ENCODE results near the gene INVS. TPM values are rescaled to one million over a fixed set of nuclear protein-coding genes. Genes with fewer than 3 reads are reported as not detected.
"Not testable (repeated sequence)": the region's sequence is repeated elsewhere in the genome, so short reads cannot be mapped to it uniquely, and the experiment has no call there.

The INVS gene
- total and polyA plus RNA-seq, 2 donors (not counting 3 experiments of a cell fraction or from before 2014, with no cell fraction given): 8.5 to 17.9 TPM

GRCh38 chr9:100338736-100339135 lies 239.7 kb downstream of the INVS start:
- H3K9me1 ChIP-seq (replicated peaks; ENCODE audit: control insufficient read depth, extremely low read depth, insufficient read depth, low read length); BruUV-seq (replicated peaks); H3K4me2 ChIP-seq (ENCODE audit: insufficient read depth, low read length); POLR2A ChIA-PET; H3K9me3 ChIP-seq (replicated peaks; ENCODE audit: control insufficient read depth, insufficient read depth, low read length); DNase-seq (ENCODE audit: low read depth, low spot score); H3K4me1 ChIP-seq (ENCODE audit: control insufficient read depth, extremely low read depth, insufficient read depth, low read length); H4K20me1 ChIP-seq (replicated peaks; ENCODE audit: control insufficient read depth, extremely low read depth, insufficient read depth, low read length); FAIRE-seq; H2AFZ ChIP-seq (ENCODE audit: low read depth, low read length); H3K9ac ChIP-seq (replicated peaks; ENCODE audit: extremely low read depth, insufficient read depth, low read length); H3K4me3 ChIP-seq (replicated peaks in 1 of 3; ENCODE audit: insufficient read depth in 1 of 3, low read depth in 1 of 3, low read length in 3 of 3); H3K27ac ChIP-seq (ENCODE audit: insufficient read depth, low read depth, low read length); H3K36me3 ChIP-seq (ENCODE audit: control insufficient read depth in 2 of 2, extremely low read depth in 1 of 2, insufficient read depth in 2 of 2, low read length in 2 of 2); H3K27me3 ChIP-seq (ENCODE audit: control insufficient read depth in 2 of 2, insufficient read depth in 2 of 2, low read length in 2 of 2): not testable (repeated sequence)
- CTCF ChIA-PET: interaction anchor here (3.6 kb wide), 1 partner anchor 14 kb away, joined by 31 read pairs; no protein-coding TSS in a partner anchor
- dilution Hi-C loops (cut with MboI; ENCODE audit: extremely low pct_ligation_motif_present, low sequenced_read_pairs): loop anchor here (25.0 kb wide), 1 partner anchor 99 kb away; the partner anchor contains the start of gene MSANTD3
- intact Hi-C loops (cut with micrococcal nuclease): loop anchor here (5.0 kb wide), 1 partner anchor 516 kb away; the partner anchor contains the start of gene NR4A3
- H3K79me2 ChIP-seq (ENCODE audit: control insufficient read depth, insufficient read depth, low read length): peaks cover 27% of the 10 kb centered on the region

- no peak overlapping the region for H3K4me3 ChIP-seq (replicated peaks in 1 of 3; ENCODE audit: insufficient read depth in 1 of 3, low read depth in 1 of 3, low read length in 3 of 3)
- BruUV-seq (replicated peaks): no TSS peak
- H3K27me3 ChIP-seq (ENCODE audit: control insufficient read depth in 2 of 2, insufficient read depth in 2 of 2, low read length in 2 of 2): no peaks in the 10 kb centered on the region
- intact Hi-C loops (cut with micrococcal nuclease): no loop called here
- dilution Hi-C loops (cut with MboI; ENCODE audit: extremely low pct_ligation_motif_present, low sequenced_read_pairs): loop anchor here (25.0 kb wide), 1 partner anchor 97 kb away; the partner anchor contains the start of gene MSANTD3
- no peak overlapping the region for H3K27ac ChIP-seq (ENCODE audit: insufficient read depth, low read depth, low read length)
- no peaks in the 10 kb centered on the region for H3K4me1 ChIP-seq (ENCODE audit: control insufficient read depth, extremely low read depth, insufficient read depth, low read length)
- no peak for FAIRE-seq
- ChIA-PET CTCF (interaction anchor here (1.1 to 1.5 kb wide), 3 partner anchors 11 to 89 kb away, joined by 3 to 7 read pairs (median 4); no protein-coding TSS in a partner anchor), POLR2A (no interaction called here)
- no peak for TF ChIP-seq GATA2 (IDR thresholded peaks at IDR 0.05; ENCODE audit: insufficient read depth, insufficient read length, low read depth, low read length)
- TF ChIP-seq FOS (IDR thresholded peaks at IDR 0.05; ENCODE audit: borderline replicate concordance, insufficient read depth, low read length): no peak
- TF ChIP-seq MYC (IDR thresholded peaks at IDR 0.05; ENCODE audit: low read depth, low read length): no peak
- no peak for TF ChIP-seq POLR2A (IDR thresholded peaks at IDR 0.05; ENCODE audit: low read depth, low read length)
- TF ChIP-seq JUN (IDR thresholded peaks at IDR 0.05; ENCODE audit: borderline replicate concordance, insufficient read depth, insufficient read length, low read depth): no peak
- no peak for TF ChIP-seq CTCF (IDR thresholded peaks at IDR 0.05; ENCODE audit: extremely low read depth in 1 of 2, insufficient read depth in 1 of 2, low read depth in 1 of 2, low read length in 2 of 2)
- no peak for TF ChIP-seq MAX (IDR thresholded peaks at IDR 0.05; ENCODE audit: insufficient read depth, insufficient read length)
- TF ChIP-seq POLR2AphosphoS5 (IDR thresholded peaks at IDR 0.05; ENCODE audit: insufficient read depth, low read depth, low read length): no peak
- no peak for TF ChIP-seq EZH2 (IDR thresholded peaks at IDR 0.05; ENCODE audit: borderline replicate concordance, low read depth, low read length, severe bottlenecking)
- H4K20me1 ChIP-seq (replicated peaks; ENCODE audit: control insufficient read depth, extremely low read depth, insufficient read depth, low read length): no peaks in the 10 kb centered on the region
- no peak overlapping the region for H3K4me2 ChIP-seq (ENCODE audit: insufficient read depth, low read length)
- peaks cover 37% of the 10 kb centered on the region for H3K79me2 ChIP-seq (ENCODE audit: control insufficient read depth, insufficient read depth, low read length)
- DNase-seq (ENCODE audit: low read depth, low spot score): no peak
- H3K9me1 ChIP-seq (replicated peaks; ENCODE audit: control insufficient read depth, extremely low read depth, insufficient read depth, low read length): no peaks in the 10 kb centered on the region
- no peak overlapping the region for H3K9ac ChIP-seq (replicated peaks; ENCODE audit: extremely low read depth, insufficient read depth, low read length)
- no peak overlapping the region for H2AFZ ChIP-seq (ENCODE audit: low read depth, low read length)
- H3K9me3 ChIP-seq (replicated peaks; ENCODE audit: control insufficient read depth, insufficient read depth, low read length): no peaks in the 10 kb centered on the region
- peaks cover 0 to 6% of the 10 kb centered on the region in 2 experiments for H3K36me3 ChIP-seq (ENCODE audit: control insufficient read depth in 2 of 2, extremely low read depth in 1 of 2, insufficient read depth in 2 of 2, low read length in 2 of 2)
Measured at GRCh38 chr9:100340224-100340623, 241.2 kb downstream of the INVS start.
